ENCODE data around the gene BMP7.

Gene BMP7

GRCh38 chr20:57131601-57132391 is 134.6 kb downstream of the BMP7 start:
- no peak for TF ChIP-seq CTCF (conservative IDR thresholded peaks at IDR 0.05; ENCODE audit: control insufficient read depth, insufficient read depth, low read depth, low read length)
- H3K4me3 ChIP-seq (ENCODE audit: control insufficient read depth, low read depth, low read length) = no peak overlapping the region
- DNase-seq (ENCODE audit: low read depth) = no peak

- TF ChIP-seq CTCF (conservative IDR thresholded peaks at IDR 0.05; ENCODE audit: control insufficient read depth, insufficient read depth, low read depth, low read length) = no peak
- no peak overlapping the region for H3K4me3 ChIP-seq (ENCODE audit: control insufficient read depth, low read depth, low read length)
- DNase-seq (ENCODE audit: low read depth) = no peak
These were observed 135.4 kb downstream of the BMP7 start for GRCh38 chr20:57131077-57131476.

GRCh38 chr20:57130160-57130772 is 136.2 kb downstream of the BMP7 start:
- no peak overlapping the region for H3K4me3 ChIP-seq (ENCODE audit: control insufficient read depth, low read depth, low read length)
- DNase-seq (ENCODE audit: low read depth) = no peak
- TF ChIP-seq CTCF (conservative IDR thresholded peaks at IDR 0.05; ENCODE audit: control insufficient read depth, insufficient read depth, low read depth, low read length) = no peak

- no peak for TF ChIP-seq CTCF (conservative IDR thresholded peaks at IDR 0.05; ENCODE audit: control insufficient read depth, insufficient read depth, low read depth, low read length)
- DNase-seq (ENCODE audit: low read depth) = no peak
These were observed 137.1 kb downstream of the BMP7 start for GRCh38 chr20:57129303-57129702.

GRCh38 chr20:57128044-57128757 is 138.2 kb downstream of the BMP7 start:
- no peak for DNase-seq (ENCODE audit: low read depth)
- no peak for TF ChIP-seq CTCF (conservative IDR thresholded peaks at IDR 0.05; ENCODE audit: control insufficient read depth, insufficient read depth, low read depth, low read length)
- no peak overlapping the region for H3K4me3 ChIP-seq (ENCODE audit: control insufficient read depth, low read depth, low read length)

More at GRCh38 chr20:57129303-57129702, 137.1 kb downstream of the BMP7 start:
- no peak overlapping the region for H3K4me3 ChIP-seq (ENCODE audit: control insufficient read depth, low read depth, low read length)

- DNase-seq (ENCODE audit: low read depth) = no peak
- H3K4me3 ChIP-seq (ENCODE audit: control insufficient read depth, low read depth, low read length) = no peak overlapping the region
- TF ChIP-seq CTCF (conservative IDR thresholded peaks at IDR 0.05; ENCODE audit: control insufficient read depth, insufficient read depth, low read depth, low read length) = no peak
These were observed 139.9 kb downstream of the BMP7 start for GRCh38 chr20:57126481-57127092.
